ENCODE data around the gene KIAA1755.
A peak's percentile ranks its signal among the peaks of the same experiment; 100 is the strongest.

The KIAA1755 gene

GRCh38 chr20:38260378-38261053, at the start of gene KIAA1755:
TSS of gene KIAA1755 (minus strand) at chr20:38260735. CDS start at chr20:38260500, 235 bp downstream.
- TF ChIP-seq GATA1 (IDR thresholded peaks at IDR 0.05; ENCODE audit: low read depth, low read length) (no peak), POLR2A (IDR thresholded peaks at IDR 0.05; ENCODE audit: low read length) (no peak)
- no peak for DNase-seq

- DNase-seq = no peak
- TF ChIP-seq GATA1 (IDR thresholded peaks at IDR 0.05; ENCODE audit: low read depth, low read length) (no peak), POLR2A (IDR thresholded peaks at IDR 0.05; ENCODE audit: low read length) (no peak)
Observed at GRCh38 chr20:38308447-38308846, 47.9 kb upstream of the KIAA1755 start.

- DNase-seq = no peak
- TF ChIP-seq POLR2A (IDR thresholded peaks at IDR 0.05; ENCODE audit: low read length) (no peak), GATA1 (IDR thresholded peaks at IDR 0.05; ENCODE audit: low read depth, low read length) (no peak)
Observed at GRCh38 chr20:38308047-38308438, 47.5 kb upstream of the KIAA1755 start.

- DNase-seq = no peak
- TF ChIP-seq GATA1 (IDR thresholded peaks at IDR 0.05; ENCODE audit: low read depth, low read length) = no peak
- no peak for TF ChIP-seq POLR2A (IDR thresholded peaks at IDR 0.05; ENCODE audit: low read length)
Observed at GRCh38 chr20:38307371-38308046, 47.0 kb upstream of the KIAA1755 start.

- no peak for DNase-seq
- TF ChIP-seq POLR2A (IDR thresholded peaks at IDR 0.05; ENCODE audit: low read length) = no peak
- TF ChIP-seq GATA1 (IDR thresholded peaks at IDR 0.05; ENCODE audit: low read depth, low read length) = no peak
Observed at GRCh38 chr20:38306379-38306778, 45.8 kb upstream of the KIAA1755 start.

GRCh38 chr20:38305541-38305940, 45.0 kb upstream of the KIAA1755 start:
- TF ChIP-seq GATA1 (IDR thresholded peaks at IDR 0.05; ENCODE audit: low read depth, low read length) (no peak), POLR2A (IDR thresholded peaks at IDR 0.05; ENCODE audit: low read length) (no peak)

GRCh38 chr20:38304845-38305447, 44.4 kb upstream of the KIAA1755 start:
- DNase-seq = peak; percentile 27 to 34
- no peak for TF ChIP-seq POLR2A (IDR thresholded peaks at IDR 0.05; ENCODE audit: low read length)
- no peak for TF ChIP-seq GATA1 (IDR thresholded peaks at IDR 0.05; ENCODE audit: low read depth, low read length)

More at GRCh38 chr20:38305541-38305940, 45.0 kb upstream of the KIAA1755 start:
- DNase-seq = no peak

GRCh38 chr20:38303908-38304379, 43.4 kb upstream of the KIAA1755 start, which contains the start of gene BPI:
TSS of gene BPI (plus strand) at chr20:38304156. CDS start at chr20:38304224, 68 bp downstream.
- no peak for TF ChIP-seq POLR2A (IDR thresholded peaks at IDR 0.05; ENCODE audit: low read length)
- no peak for TF ChIP-seq GATA1 (IDR thresholded peaks at IDR 0.05; ENCODE audit: low read depth, low read length)
- DNase-seq = no peak

- no peak for TF ChIP-seq GATA1 (IDR thresholded peaks at IDR 0.05; ENCODE audit: low read depth, low read length)
- no peak for TF ChIP-seq POLR2A (IDR thresholded peaks at IDR 0.05; ENCODE audit: low read length)
- no peak for DNase-seq
Observed at GRCh38 chr20:38302786-38303185, 42.3 kb upstream of the KIAA1755 start.

- TF ChIP-seq GATA1 (IDR thresholded peaks at IDR 0.05; ENCODE audit: low read depth, low read length) = no peak
- TF ChIP-seq POLR2A (IDR thresholded peaks at IDR 0.05; ENCODE audit: low read length) = no peak
- no peak for DNase-seq
Observed at GRCh38 chr20:38301309-38301708, 40.8 kb upstream of the KIAA1755 start.

- DNase-seq = no peak
- TF ChIP-seq GATA1 (IDR thresholded peaks at IDR 0.05; ENCODE audit: low read depth, low read length) (no peak), POLR2A (IDR thresholded peaks at IDR 0.05; ENCODE audit: low read length) (no peak)
Observed at GRCh38 chr20:38300438-38300837, 39.9 kb upstream of the KIAA1755 start.

- TF ChIP-seq GATA1 (IDR thresholded peaks at IDR 0.05; ENCODE audit: low read depth, low read length) (no peak), POLR2A (IDR thresholded peaks at IDR 0.05; ENCODE audit: low read length) (no peak)
- DNase-seq = no peak
Observed at GRCh38 chr20:38299963-38300362, 39.4 kb upstream of the KIAA1755 start.

- no peak for DNase-seq
- TF ChIP-seq POLR2A (IDR thresholded peaks at IDR 0.05; ENCODE audit: low read length) (no peak), GATA1 (IDR thresholded peaks at IDR 0.05; ENCODE audit: low read depth, low read length) (no peak)
Observed at GRCh38 chr20:38298768-38299288, 38.3 kb upstream of the KIAA1755 start.

Measured in erythroblast (primary cell).